ENCODE data around the gene PIGV.
"Not testable (repeated sequence)": the region's sequence is repeated elsewhere in the genome, so short reads cannot be mapped to it uniquely, and the experiment has no call there.

Gene PIGV

DNA sequence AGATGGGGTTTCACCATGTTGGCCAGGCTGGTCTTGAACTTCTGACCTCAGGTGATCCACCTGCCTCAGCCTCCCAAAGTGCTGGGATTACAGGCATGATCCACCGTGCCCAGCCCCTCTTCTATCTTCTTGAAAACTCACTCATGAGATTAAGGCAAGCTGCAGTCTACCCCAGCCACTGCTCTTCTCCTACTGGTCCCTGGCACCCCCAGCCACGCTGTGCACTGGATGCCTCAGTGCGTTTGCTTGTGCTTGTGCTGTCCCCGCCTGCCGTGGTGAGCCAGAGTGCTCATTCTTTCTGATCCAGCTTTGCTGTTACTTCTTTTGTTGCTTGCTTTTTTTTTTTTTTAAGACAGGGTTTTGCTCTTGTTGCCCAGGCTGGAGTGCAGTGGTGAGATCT is 49.9 kb downstream of the PIGV start:
- DNase-seq, result not testable (repeated sequence)

DNA sequence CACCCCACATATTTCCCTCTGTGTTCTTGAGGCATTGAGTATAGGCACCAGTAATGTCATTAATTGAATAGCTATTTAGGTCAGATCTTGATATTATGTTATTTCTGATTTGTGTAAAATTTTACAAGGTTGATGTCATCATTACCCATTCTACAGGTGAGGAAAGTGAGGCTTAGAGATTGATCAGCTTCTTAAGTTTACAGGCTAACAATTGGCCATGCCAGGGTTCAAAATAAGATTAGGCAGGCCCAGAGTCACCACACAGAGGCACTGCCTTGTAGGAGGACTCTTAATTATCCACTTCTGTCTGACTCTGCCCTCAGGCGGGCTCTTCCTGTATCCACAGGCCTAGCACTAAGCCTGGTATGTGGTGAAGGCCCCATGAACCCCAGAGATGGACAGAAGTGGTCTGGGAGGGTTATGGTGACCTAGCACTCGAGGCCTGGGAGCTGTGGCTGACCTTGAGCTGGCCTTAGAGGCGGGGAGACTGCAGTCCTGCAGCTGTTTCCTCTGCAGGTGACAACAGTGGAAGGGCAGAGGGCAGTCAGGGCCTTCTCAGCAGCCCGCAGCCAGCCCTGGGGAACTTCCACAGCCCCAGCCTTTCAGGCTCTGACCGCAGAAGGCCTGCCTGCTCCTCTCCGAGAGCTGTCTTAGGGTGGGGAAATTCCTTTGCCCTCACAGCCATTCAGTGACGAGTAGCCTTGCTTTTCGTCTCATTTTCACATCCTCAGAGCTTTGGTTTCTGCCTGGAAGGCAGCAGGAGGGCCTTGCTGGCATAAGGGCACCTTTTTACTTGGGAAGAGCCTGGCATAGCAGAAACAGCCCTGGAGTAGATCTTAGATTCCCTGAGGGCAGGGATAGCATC is 51.0 kb downstream of the PIGV start:
- DNase-seq, result no peak

DNA sequence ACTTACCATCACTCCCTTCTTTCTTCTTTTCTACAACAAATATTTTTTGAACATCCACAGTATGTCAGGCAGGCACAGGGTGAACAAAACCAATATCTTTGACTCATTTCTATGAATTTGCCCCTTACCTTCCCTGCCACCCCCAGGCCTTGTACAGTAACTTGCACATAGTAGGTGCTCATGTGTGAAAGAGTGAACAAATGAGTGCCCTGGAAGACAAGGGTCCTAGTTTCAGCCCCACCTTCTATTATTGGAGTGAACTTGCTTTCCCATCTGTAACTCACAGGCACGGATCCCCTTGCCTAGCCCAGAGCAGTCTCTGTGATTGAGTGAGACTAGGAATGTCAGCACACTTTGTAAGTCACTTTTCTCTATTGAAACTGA is 51.6 kb downstream of the PIGV start:
- no peak for DNase-seq

DNA sequence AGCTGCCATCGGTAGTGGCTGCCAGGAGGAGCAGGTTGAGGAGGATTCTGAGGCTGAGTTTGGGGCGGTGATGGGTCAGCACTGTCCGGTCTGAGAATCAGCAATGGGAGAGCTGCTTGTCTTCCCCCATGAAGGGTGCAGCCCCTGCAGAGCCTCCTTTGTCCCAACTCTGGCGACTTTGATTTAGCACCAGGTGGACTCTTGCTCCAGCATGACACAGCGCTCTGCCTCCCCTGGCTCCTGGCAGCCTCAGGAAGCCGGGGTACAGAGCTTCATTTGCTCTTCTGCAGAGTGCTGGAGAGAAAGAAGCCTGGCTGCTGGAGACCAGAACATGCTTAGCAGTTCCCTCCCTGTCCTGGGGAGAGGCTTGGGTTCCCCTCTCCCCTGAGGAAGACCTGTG is 52.0 kb downstream of the PIGV start:
- no peak for DNase-seq

DNA sequence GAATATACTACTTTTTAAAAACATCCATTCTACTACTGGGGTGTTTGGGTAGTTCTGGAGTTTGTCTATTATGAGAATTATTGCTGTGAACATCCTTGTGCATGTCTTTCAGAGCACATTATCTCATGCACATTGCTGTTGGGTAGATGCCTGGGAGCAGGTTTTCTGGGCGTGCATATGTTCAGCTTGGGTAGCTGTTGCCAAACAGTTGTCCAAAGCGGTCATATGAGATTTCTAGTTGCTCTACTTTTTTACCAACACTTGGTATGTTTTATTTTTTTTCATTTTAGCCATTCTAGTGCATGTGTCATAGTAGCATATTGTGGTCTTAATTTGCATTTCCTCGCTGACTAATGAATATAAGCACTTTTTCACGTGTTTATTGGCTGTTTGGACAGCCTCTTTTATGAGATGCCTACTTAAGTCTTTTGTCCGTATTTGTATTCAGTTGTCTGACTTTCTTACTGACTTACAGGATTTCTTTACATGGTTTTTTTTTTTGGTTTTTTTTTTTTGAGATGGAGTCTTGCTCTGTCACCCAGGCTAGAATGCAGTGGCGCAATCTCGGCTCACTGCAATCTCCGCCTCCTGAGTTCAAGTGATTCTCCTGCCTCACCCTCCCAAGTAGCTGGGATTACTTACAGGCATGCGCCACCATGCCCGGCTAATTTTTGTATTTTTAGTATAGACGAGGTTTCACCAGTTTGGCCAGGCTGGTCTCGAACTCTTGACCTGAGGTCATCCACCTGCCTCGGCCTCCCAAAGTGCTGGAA is 56.9 kb downstream of the PIGV start:
- no peak for DNase-seq

DNA sequence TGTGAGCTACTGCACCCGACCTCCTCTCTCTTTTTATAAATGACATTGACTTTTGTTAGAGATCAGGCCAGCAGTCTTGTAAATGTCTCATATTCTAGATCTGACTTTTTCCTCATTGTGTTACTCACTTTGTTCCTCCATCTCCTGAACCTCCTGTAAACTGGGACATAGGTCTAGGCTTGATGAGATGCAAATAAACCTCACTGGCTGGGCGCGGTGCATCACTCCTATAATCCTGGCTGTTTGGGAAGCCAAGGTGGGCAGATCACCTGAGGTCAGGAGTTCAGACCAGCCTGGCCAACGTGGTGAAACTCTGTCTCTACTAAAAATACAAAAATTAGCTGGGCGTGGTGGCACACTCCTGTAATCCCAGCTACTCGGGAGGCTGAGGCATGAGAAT is 60.1 kb downstream of the PIGV start:
- DNase-seq, result not testable (repeated sequence)

Data from activated naive CD4-positive, alpha-beta T cell (primary cell).